Breast epithelium (tissue), 3 donors: ENCODE results near the gene PTPRF.

Experiments used
- POLR2A ChIP-seq: fragments of 450-650 bp; IDR thresholded peaks from one replicate; pipeline ENCODE4 v1.6.1; 2016; ENCODE audit warnings: antibody characterized with exemption, mild to moderate bottlenecking, moderate library complexity
- POLR2AphosphoS5 ChIP-seq, 3 donors: sonication (generic); formaldehyde crosslinking; IDR thresholded peaks; one replicate each; pipeline ENCODE4 v1.6.1; 2017; ENCODE audit warnings: antibody characterized with exemption in 3 of 3
- TF ChIP-seq, protein P1 (sequence below), 3 donors: fragments of 450-650 bp; IDR thresholded peaks; one replicate each; pipeline ENCODE4 v1.5.1; 2016 to 2017; ENCODE audit warnings: antibody characterized with exemption in 3 of 3, mild to moderate bottlenecking in 3 of 3, moderate library complexity in 3 of 3

DNA sequence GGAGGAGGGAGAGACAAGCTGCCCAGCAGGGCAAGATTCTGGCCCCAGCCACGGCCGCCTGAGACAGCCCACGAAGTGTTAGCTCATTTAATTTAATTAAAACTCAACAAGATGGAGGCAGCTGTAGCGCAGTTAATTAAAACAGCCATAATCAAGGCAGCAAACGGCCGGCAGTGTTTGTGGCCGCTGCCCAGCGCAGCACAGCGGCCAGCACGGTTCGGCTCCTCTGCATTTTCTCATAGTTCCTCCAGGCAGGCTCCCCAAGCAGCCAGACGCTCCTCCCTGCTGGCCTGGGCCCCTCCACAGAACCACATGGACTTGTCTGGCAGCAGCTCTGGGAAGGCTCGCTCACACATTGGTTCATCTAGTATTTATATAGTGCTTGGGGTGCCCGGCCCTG lies 40.0 kb downstream of the PTPRF start:
- TF ChIP-seq, protein P1, sequence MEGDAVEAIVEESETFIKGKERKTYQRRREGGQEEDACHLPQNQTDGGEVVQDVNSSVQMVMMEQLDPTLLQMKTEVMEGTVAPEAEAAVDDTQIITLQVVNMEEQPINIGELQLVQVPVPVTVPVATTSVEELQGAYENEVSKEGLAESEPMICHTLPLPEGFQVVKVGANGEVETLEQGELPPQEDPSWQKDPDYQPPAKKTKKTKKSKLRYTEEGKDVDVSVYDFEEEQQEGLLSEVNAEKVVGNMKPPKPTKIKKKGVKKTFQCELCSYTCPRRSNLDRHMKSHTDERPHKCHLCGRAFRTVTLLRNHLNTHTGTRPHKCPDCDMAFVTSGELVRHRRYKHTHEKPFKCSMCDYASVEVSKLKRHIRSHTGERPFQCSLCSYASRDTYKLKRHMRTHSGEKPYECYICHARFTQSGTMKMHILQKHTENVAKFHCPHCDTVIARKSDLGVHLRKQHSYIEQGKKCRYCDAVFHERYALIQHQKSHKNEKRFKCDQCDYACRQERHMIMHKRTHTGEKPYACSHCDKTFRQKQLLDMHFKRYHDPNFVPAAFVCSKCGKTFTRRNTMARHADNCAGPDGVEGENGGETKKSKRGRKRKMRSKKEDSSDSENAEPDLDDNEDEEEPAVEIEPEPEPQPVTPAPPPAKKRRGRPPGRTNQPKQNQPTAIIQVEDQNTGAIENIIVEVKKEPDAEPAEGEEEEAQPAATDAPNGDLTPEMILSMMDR (IDR thresholded peaks at IDR 0.05): no peak
- no peak for TF ChIP-seq POLR2A
- no peak for TF ChIP-seq POLR2AphosphoS5 (IDR thresholded peaks at IDR 0.05)
